Trophoblast cell (in vitro differentiated cells and primary cell): Measurements from ENCODE around the gene SORT1.

Experiments
- DNase-seq, 2 donors: peaks; one replicate each; pipeline ENCODE4 v3.0.0-alpha.2; 2016
- H2AFZ ChIP-seq: 2 replicates; pipeline ENCODE4 v1.6.1; 2013; ENCODE audit warnings: low read length, moderate library complexity, mild to moderate bottlenecking; ENCODE audit not compliant: insufficient read depth, poor library complexity
- H2AK5ac ChIP-seq: 2 replicates; pipeline ENCODE4 v1.6.1; 2013; ENCODE audit warnings: mild to moderate bottlenecking, low read length
- H2BK120ac ChIP-seq: 2 replicates; pipeline ENCODE4 v1.6.1; 2013; ENCODE audit warnings: low read length, mild to moderate bottlenecking, moderate library complexity; ENCODE audit not compliant: insufficient read depth, poor library complexity
- H2BK12ac ChIP-seq: 2 replicates; pipeline ENCODE4 v1.6.1; 2013; ENCODE audit warnings: mild to moderate bottlenecking, low read length, moderate library complexity
- H2BK5ac ChIP-seq: 2 replicates; pipeline ENCODE4 v1.6.1; 2013; ENCODE audit warnings: low read length, low read depth, moderate library complexity, mild to moderate bottlenecking; ENCODE audit not compliant: poor library complexity
- H3K14ac ChIP-seq: 2 replicates; pipeline ENCODE4 v1.6.1; 2013; ENCODE audit warnings: mild to moderate bottlenecking, low read length
- H3K18ac ChIP-seq: 2 replicates; pipeline ENCODE4 v1.6.1; 2013; ENCODE audit warnings: mild to moderate bottlenecking, low read length
- H3K23ac ChIP-seq: 2 replicates; pipeline ENCODE4 v1.6.1; 2013; ENCODE audit warnings: low read length
- H3K27ac ChIP-seq: 2 replicates; pipeline ENCODE4 v1.5.1; 2013; ENCODE audit warnings: low read depth, mild to moderate bottlenecking, inconsistent platforms, low read length, moderate library complexity
- H3K27me3 ChIP-seq: 2 replicates; pipeline ENCODE4 v1.6.1; 2013; ENCODE audit warnings: inconsistent platforms, mild to moderate bottlenecking, low read length, moderate library complexity; ENCODE audit not compliant: insufficient read depth
- H3K36me3 ChIP-seq, 2 experiments: 1 replicate in 1 of 2; 2 replicates in 1 of 2; pipeline ENCODE4 v1.6.1; 2013; ENCODE audit warnings: low read length in 2 of 2, mild to moderate bottlenecking in 2 of 2, moderate library complexity in 1 of 2; ENCODE audit not compliant: insufficient read depth in 2 of 2, control insufficient read depth in 1 of 2
- H3K4ac ChIP-seq: 2 replicates; pipeline ENCODE4 v1.6.1; 2013; ENCODE audit warnings: low read depth, mild to moderate bottlenecking, low read length, moderate library complexity
- H3K4me1 ChIP-seq, 2 experiments: 1 replicate in 1 of 2; 2 replicates in 1 of 2; pipeline ENCODE4 v1.6.1; 2013; ENCODE audit warnings: low read length in 2 of 2, mild to moderate bottlenecking in 2 of 2, moderate library complexity in 1 of 2; ENCODE audit not compliant: insufficient read depth in 2 of 2, control insufficient read depth in 1 of 2
- H3K4me2 ChIP-seq: 2 replicates; pipeline ENCODE4 v1.6.1; 2013; ENCODE audit warnings: inconsistent platforms, mild to moderate bottlenecking, low read length, moderate library complexity
- H3K4me3 ChIP-seq: 2 replicates; pipeline ENCODE4 v1.5.1; 2013; ENCODE audit warnings: mild to moderate bottlenecking, low read depth, low read length, inconsistent platforms
- H3K79me1 ChIP-seq: one replicate; pipeline ENCODE4 v1.6.1; 2013; ENCODE audit warnings: low read length
- H3K79me2 ChIP-seq: 2 replicates; pipeline ENCODE4 v1.6.1; 2013; ENCODE audit warnings: low read length, mild to moderate bottlenecking; ENCODE audit not compliant: control insufficient read depth, insufficient read depth, poor library complexity
- H3K9ac ChIP-seq: 2 replicates; pipeline ENCODE4 v1.6.1; 2013; ENCODE audit warnings: mild to moderate bottlenecking, low read length
- H3K9me3 ChIP-seq: 2 replicates; pipeline ENCODE4 v1.6.1; 2013; ENCODE audit warnings: low read depth, mild to moderate bottlenecking, control low read depth, inconsistent platforms, low read length; ENCODE audit not compliant: insufficient read depth
- H4K12ac ChIP-seq: 2 replicates; pipeline ENCODE4 v1.6.1; 2013; ENCODE audit warnings: low read depth, mild to moderate bottlenecking, low read length, moderate library complexity
- H4K8ac ChIP-seq: 2 replicates; pipeline ENCODE4 v1.6.1; 2013; ENCODE audit warnings: low read depth, mild to moderate bottlenecking, low read length, moderate library complexity
- H4K91ac ChIP-seq: one replicate; pipeline ENCODE4 v1.6.1; 2013; ENCODE audit warnings: low read depth, mild to moderate bottlenecking, low read length, moderate library complexity
- WGBS: extraction: QIAGEN DNeasy Blood & Tissue Kit; methylation state at CpG from one replicate; pipeline ENCODE4 v1.1.7; 2013; ENCODE audit warnings: missing lambda C conversion rate; ENCODE audit not compliant: insufficient read length, insufficient coverage; ENCODE audit errors: extremely low coverage; 5-methylcytosine and 5-hydroxymethylcytosine counted together

The SORT1 gene

GRCh38 chr1:109370712-109371340, 26.9 kb downstream of the SORT1 start:
- WGBS = no CpG with 5 or more reads among the region's 7 CpGs
- Histone ChIP-seq H2BK12ac (no peak overlapping the region), H3K18ac (no peak overlapping the region), H2BK120ac (peak overlapping the region; percentile 23), H3K23ac (no peak overlapping the region), H3K27ac (peak overlapping the region; percentile 87), H3K4me1 (peaks cover 9 to 13% of the 10 kb centered on the region in 2 experiments), H3K79me2 (peaks cover 11% of the 10 kb centered on the region), H3K9ac (no peak overlapping the region), H2AFZ (no peak overlapping the region), H3K27me3 (no peaks in the 10 kb centered on the region), H3K4me3 (no peak overlapping the region), H2BK5ac (peak overlapping the region; percentile 78), H3K36me3 (peaks cover 9 to 13% of the 10 kb centered on the region in 2 experiments), H4K8ac (peak overlapping the region; percentile 20), H3K4ac (no peak overlapping the region), H3K4me2 (peak overlapping the region; percentile 25), H3K9me3 (no peaks in the 10 kb centered on the region), H4K91ac (peak overlapping the region; percentile 17), H3K14ac (no peak overlapping the region), H4K12ac (no peak overlapping the region), H2AK5ac (no peak overlapping the region), H3K79me1 (peaks cover 8% of the 10 kb centered on the region)
- DNase-seq = no peak

GRCh38 chr1:109369167-109369746, 28.5 kb downstream of the SORT1 start:
- Histone ChIP-seq H3K36me3 (peaks cover 16 to 22% of the 10 kb centered on the region in 2 experiments), H3K23ac (no peak overlapping the region), H3K4ac (no peak overlapping the region), H4K8ac (no peak overlapping the region), H3K4me1 (peaks cover 9 to 13% of the 10 kb centered on the region in 2 experiments), H4K12ac (no peak overlapping the region), H2AFZ (no peak overlapping the region), H2AK5ac (no peak overlapping the region), H3K14ac (no peak overlapping the region), H3K4me3 (no peak overlapping the region), H3K18ac (no peak overlapping the region), H3K27me3 (no peaks in the 10 kb centered on the region), H3K27ac (no peak overlapping the region), H4K91ac (no peak overlapping the region), H3K9me3 (no peaks in the 10 kb centered on the region), H2BK12ac (no peak overlapping the region), H2BK120ac (no peak overlapping the region), H2BK5ac (no peak overlapping the region), H3K9ac (no peak overlapping the region), H3K79me2 (peaks cover 11% of the 10 kb centered on the region), H3K4me2 (no peak overlapping the region), H3K79me1 (peaks cover 8% of the 10 kb centered on the region)
- WGBS = no CpG with 5 or more reads among the region's 6 CpGs
- no peak for DNase-seq

GRCh38 chr1:109368464-109368863, 29.3 kb downstream of the SORT1 start:
- Histone ChIP-seq H2BK5ac (no peak overlapping the region), H2AK5ac (no peak overlapping the region), H3K4me3 (no peak overlapping the region), H4K12ac (no peak overlapping the region), H3K4me1 (peaks cover 7 to 11% of the 10 kb centered on the region in 2 experiments), H2BK120ac (no peak overlapping the region), H4K91ac (peak overlapping the region; percentile 50), H3K9ac (peak overlapping the region; percentile 4), H2BK12ac (peak overlapping the region; percentile 6), H3K79me2 (peaks cover 8% of the 10 kb centered on the region), H4K8ac (no peak overlapping the region), H3K4me2 (no peak overlapping the region), H3K9me3 (no peaks in the 10 kb centered on the region), H3K18ac (peak overlapping the region; percentile 28), H3K27ac (no peak overlapping the region), H3K79me1 (peaks cover 7% of the 10 kb centered on the region), H2AFZ (no peak overlapping the region), H3K4ac (peak overlapping the region; percentile 82), H3K23ac (peak overlapping the region; percentile 20), H3K36me3 (peaks cover 16 to 24% of the 10 kb centered on the region in 2 experiments), H3K27me3 (no peaks in the 10 kb centered on the region), H3K14ac (no peak overlapping the region)
- WGBS = no CpG with 5 or more reads among the region's 1 CpG
- DNase-seq = no peak

GRCh38 chr1:109367626-109368025, 30.1 kb downstream of the SORT1 start:
- Histone ChIP-seq H4K12ac (no peak overlapping the region), H4K91ac (no peak overlapping the region), H3K79me1 (peaks cover 5% of the 10 kb centered on the region), H3K4me3 (no peak overlapping the region), H3K27me3 (no peaks in the 10 kb centered on the region), H3K18ac (no peak overlapping the region), H3K4me1 (peaks cover 3 to 7% of the 10 kb centered on the region in 2 experiments), H3K9me3 (no peaks in the 10 kb centered on the region), H3K36me3 (peaks cover 16 to 24% of the 10 kb centered on the region in 2 experiments), H4K8ac (no peak overlapping the region), H3K79me2 (peaks cover 7% of the 10 kb centered on the region), H2AFZ (no peak overlapping the region), H2BK120ac (no peak overlapping the region), H3K4me2 (no peak overlapping the region), H3K23ac (no peak overlapping the region), H2BK5ac (no peak overlapping the region), H3K14ac (no peak overlapping the region), H3K4ac (no peak overlapping the region), H3K27ac (no peak overlapping the region), H3K9ac (no peak overlapping the region), H2BK12ac (no peak overlapping the region), H2AK5ac (no peak overlapping the region)
- WGBS = no CpG with 5 or more reads among the region's 3 CpGs
- DNase-seq = no peak
